Karpas-422 (cell line): ENCODE measurements around the gene C6orf89. TPM values are rescaled to one million over a fixed set of nuclear protein-coding genes. Genes with fewer than 3 reads are reported as not detected.

Experiments
- DNase-seq: peaks from one replicate; pipeline ENCODE4 v3.0.0-alpha.2; 2015
- H2AFZ ChIP-seq: fragments of 200-600 bp; sonication (generic); 2 replicates; pipeline ENCODE4 v1.6.1; 2014; ENCODE audit warnings: antibody characterized with exemption, low read length, mixed read lengths
- H3K27ac ChIP-seq: fragments of 200-600 bp; sonication (generic); 2 replicates; pipeline ENCODE4 v1.5.1; 2014; ENCODE audit warnings: mild to moderate bottlenecking, low read length, moderate library complexity
- H3K27me3 ChIP-seq: fragments of 200-600 bp; sonication (generic); 2 replicates; pipeline ENCODE4 v1.6.1; 2014; ENCODE audit warnings: low read length, mixed read lengths
- H3K36me3 ChIP-seq: fragments of 200-600 bp; sonication (generic); 2 replicates; pipeline ENCODE4 v1.6.1; 2014; ENCODE audit warnings: low read length, mixed read lengths; ENCODE audit not compliant: insufficient read depth
- H3K4me1 ChIP-seq: fragments of 200-600 bp; sonication (generic); 2 replicates; pipeline ENCODE4 v1.6.1; 2014; ENCODE audit warnings: mild to moderate bottlenecking, low read length, mixed read lengths
- H3K4me2 ChIP-seq: fragments of 200-600 bp; sonication (generic); 2 replicates; pipeline ENCODE4 v1.6.1; 2014; ENCODE audit warnings: low read length, low read depth, mild to moderate bottlenecking; ENCODE audit not compliant: poor library complexity, severe bottlenecking
- H3K4me3 ChIP-seq: fragments of 200-600 bp; sonication (generic); 2 replicates; pipeline ENCODE4 v1.5.1; 2014; ENCODE audit warnings: mild to moderate bottlenecking, antibody characterized with exemption, low read length, mixed read lengths
- H3K79me2 ChIP-seq: fragments of 200-600 bp; sonication (generic); 2 replicates; pipeline ENCODE4 v1.6.1; 2014; ENCODE audit warnings: mild to moderate bottlenecking, low read length, mixed read lengths
- H3K9ac ChIP-seq: fragments of 200-600 bp; sonication (generic); 2 replicates; pipeline ENCODE4 v1.6.0; 2014; ENCODE audit warnings: low read length
- H3K9me2 ChIP-seq: fragments of 200-600 bp; sonication (generic), shearing (Covaris generic); replicated peaks from 2 replicates; pipeline ENCODE4 v1.6.0; 2014; ENCODE audit warnings: mild to moderate bottlenecking, low read length, moderate library complexity; ENCODE audit not compliant: insufficient read depth
- H3K9me3 ChIP-seq: fragments of 300-700, 200-600 bp; sonication (generic); 2 replicates; pipeline ENCODE4 v1.6.1; 2014; ENCODE audit warnings: low read length, mixed read lengths
- H4K20me1 ChIP-seq: fragments of 200-600 bp; sonication (generic); 2 replicates; pipeline ENCODE4 v1.6.1; 2014; ENCODE audit warnings: mild to moderate bottlenecking, antibody characterized with exemption, low read length, low read depth; ENCODE audit not compliant: insufficient read depth
- total RNA-seq: library from RNA; depleted of rRNA; stranded (reverse); fragments of >200 nt; shearing (Covaris generic); gene quantifications from 2 replicates; pipeline ENCODE4 v1.2.3, GENCODE V29; 2014; ENCODE audit warnings: low replicate concordance

The C6orf89 gene
- total RNA-seq, 1 experiment from 2014 or later = 53.1 TPM

- no peak overlapping the region for H3K27ac ChIP-seq
- peaks cover 57% of the 10 kb centered on the region for H3K36me3 ChIP-seq
- H3K9me2 ChIP-seq = no peaks in the 10 kb centered on the region
- H3K79me2 ChIP-seq = no peaks in the 10 kb centered on the region
- H3K9me3 ChIP-seq = no peaks in the 10 kb centered on the region
- no peak overlapping the region for H2AFZ ChIP-seq
- no peak overlapping the region for H3K9ac ChIP-seq
- no peaks in the 10 kb centered on the region for H3K4me1 ChIP-seq
- no peaks in the 10 kb centered on the region for H4K20me1 ChIP-seq
- DNase-seq = no peak
- H3K4me2 ChIP-seq = no peak overlapping the region
- H3K27me3 ChIP-seq = no peaks in the 10 kb centered on the region
- no peak overlapping the region for H3K4me3 ChIP-seq
These were observed 84.5 kb downstream of the C6orf89 start for GRCh38 chr6:36969988-36970891.

- no peak overlapping the region for H2AFZ ChIP-seq
- no peak overlapping the region for H3K4me2 ChIP-seq
- no peaks in the 10 kb centered on the region for H3K9me2 ChIP-seq
- no peaks in the 10 kb centered on the region for H3K27me3 ChIP-seq
- no peaks in the 10 kb centered on the region for H3K9me3 ChIP-seq
- no peak overlapping the region for H3K4me3 ChIP-seq
- no peak overlapping the region for H3K27ac ChIP-seq
- no peaks in the 10 kb centered on the region for H4K20me1 ChIP-seq
- H3K79me2 ChIP-seq = no peaks in the 10 kb centered on the region
- no peak for DNase-seq
- H3K9ac ChIP-seq = no peak overlapping the region
- peaks cover 60% of the 10 kb centered on the region for H3K36me3 ChIP-seq
- H3K4me1 ChIP-seq = no peaks in the 10 kb centered on the region
These were observed 85.4 kb downstream of the C6orf89 start for GRCh38 chr6:36970892-36971842.

- H3K9ac ChIP-seq = no peak overlapping the region
- DNase-seq = no peak
- H3K79me2 ChIP-seq = no peaks in the 10 kb centered on the region
- H2AFZ ChIP-seq = no peak overlapping the region
- H3K4me1 ChIP-seq = no peaks in the 10 kb centered on the region
- no peaks in the 10 kb centered on the region for H3K27me3 ChIP-seq
- H3K9me2 ChIP-seq = no peaks in the 10 kb centered on the region
- H3K4me3 ChIP-seq = no peak overlapping the region
- peaks cover 4% of the 10 kb centered on the region; the same call in 1 of the 2 replicates for H4K20me1 ChIP-seq
- no peaks in the 10 kb centered on the region for H3K9me3 ChIP-seq
- no peak overlapping the region for H3K27ac ChIP-seq
- peaks cover 70% of the 10 kb centered on the region for H3K36me3 ChIP-seq
- no peak overlapping the region for H3K4me2 ChIP-seq
These were observed 86.3 kb downstream of the C6orf89 start for GRCh38 chr6:36971921-36972673.

GRCh38 chr6:36973190-36973589 is 87.4 kb downstream of the C6orf89 start:
- no peak overlapping the region for H3K27ac ChIP-seq
- H3K36me3 ChIP-seq = peaks cover 68% of the 10 kb centered on the region
- H3K9me3 ChIP-seq = no peaks in the 10 kb centered on the region
- H3K9me2 ChIP-seq = no peaks in the 10 kb centered on the region
- peaks cover 9% of the 10 kb centered on the region for H4K20me1 ChIP-seq
- DNase-seq = no peak
- no peak overlapping the region for H2AFZ ChIP-seq
- no peaks in the 10 kb centered on the region for H3K4me1 ChIP-seq
- no peaks in the 10 kb centered on the region for H3K27me3 ChIP-seq
- no peaks in the 10 kb centered on the region for H3K79me2 ChIP-seq
- H3K9ac ChIP-seq = no peak overlapping the region
- H3K4me2 ChIP-seq = no peak overlapping the region
- H3K4me3 ChIP-seq = no peak overlapping the region

- no peaks in the 10 kb centered on the region for H3K4me1 ChIP-seq
- H2AFZ ChIP-seq = no peak overlapping the region
- no peak overlapping the region for H3K9ac ChIP-seq
- H3K27me3 ChIP-seq = no peaks in the 10 kb centered on the region
- no peak overlapping the region for H3K27ac ChIP-seq
- no peak overlapping the region for H3K4me3 ChIP-seq
- no peak for DNase-seq
- H3K9me3 ChIP-seq = no peaks in the 10 kb centered on the region
- H3K9me2 ChIP-seq = no peaks in the 10 kb centered on the region
- peaks cover 9% of the 10 kb centered on the region for H4K20me1 ChIP-seq
- H3K79me2 ChIP-seq = no peaks in the 10 kb centered on the region
- H3K36me3 ChIP-seq = peaks cover 65% of the 10 kb centered on the region
- H3K4me2 ChIP-seq = no peak overlapping the region
These were observed 87.9 kb downstream of the C6orf89 start for GRCh38 chr6:36973647-36974046.

- Histone ChIP-seq H3K9me3 (no peaks in the 10 kb centered on the region), H3K9ac (no peak overlapping the region), H3K4me1 (no peaks in the 10 kb centered on the region), H3K4me2 (no peak overlapping the region), H3K4me3 (no peak overlapping the region), H3K79me2 (peaks cover 15% of the 10 kb centered on the region), H3K27ac (no peak overlapping the region), H2AFZ (no peak overlapping the region), H3K36me3 (peaks cover 53% of the 10 kb centered on the region), H4K20me1 (peaks cover 24% of the 10 kb centered on the region), H3K9me2 (no peaks in the 10 kb centered on the region), H3K27me3 (no peaks in the 10 kb centered on the region)
- no peak for DNase-seq
These were observed 89.7 kb downstream of the C6orf89 start for GRCh38 chr6:36975231-36976006.

GRCh38 chr6:36976007-36976264 is 90.2 kb downstream of the C6orf89 start:
- H3K36me3 ChIP-seq = peaks cover 53% of the 10 kb centered on the region
- H2AFZ ChIP-seq = no peak overlapping the region
- no peak overlapping the region for H3K27ac ChIP-seq
- no peak overlapping the region for H3K4me2 ChIP-seq
- no peaks in the 10 kb centered on the region for H3K4me1 ChIP-seq
- no peak overlapping the region for H3K4me3 ChIP-seq
- no peaks in the 10 kb centered on the region for H3K9me2 ChIP-seq
- peaks cover 28% of the 10 kb centered on the region for H4K20me1 ChIP-seq
- H3K79me2 ChIP-seq = peaks cover 20% of the 10 kb centered on the region
- no peak for DNase-seq
- no peaks in the 10 kb centered on the region for H3K9me3 ChIP-seq
- H3K27me3 ChIP-seq = no peaks in the 10 kb centered on the region
- H3K9ac ChIP-seq = no peak overlapping the region
